GM18520 (cell line): Measurements from ENCODE around the gene COLEC11.
A peak's percentile ranks its signal among the peaks of the same experiment; 100 is the strongest.

Source experiments
- ATAC-seq: cut with Tn5 transposase; IDR thresholded peaks from one replicate; pipeline ENCODE4 v1.9.1; 2021; ENCODE audit not compliant: unreplicated experiment

Gene COLEC11

GRCh38 chr2:3584608-3585260 lies 10.2 kb upstream of the COLEC11 start:
- ATAC-seq: no peak

DNA sequence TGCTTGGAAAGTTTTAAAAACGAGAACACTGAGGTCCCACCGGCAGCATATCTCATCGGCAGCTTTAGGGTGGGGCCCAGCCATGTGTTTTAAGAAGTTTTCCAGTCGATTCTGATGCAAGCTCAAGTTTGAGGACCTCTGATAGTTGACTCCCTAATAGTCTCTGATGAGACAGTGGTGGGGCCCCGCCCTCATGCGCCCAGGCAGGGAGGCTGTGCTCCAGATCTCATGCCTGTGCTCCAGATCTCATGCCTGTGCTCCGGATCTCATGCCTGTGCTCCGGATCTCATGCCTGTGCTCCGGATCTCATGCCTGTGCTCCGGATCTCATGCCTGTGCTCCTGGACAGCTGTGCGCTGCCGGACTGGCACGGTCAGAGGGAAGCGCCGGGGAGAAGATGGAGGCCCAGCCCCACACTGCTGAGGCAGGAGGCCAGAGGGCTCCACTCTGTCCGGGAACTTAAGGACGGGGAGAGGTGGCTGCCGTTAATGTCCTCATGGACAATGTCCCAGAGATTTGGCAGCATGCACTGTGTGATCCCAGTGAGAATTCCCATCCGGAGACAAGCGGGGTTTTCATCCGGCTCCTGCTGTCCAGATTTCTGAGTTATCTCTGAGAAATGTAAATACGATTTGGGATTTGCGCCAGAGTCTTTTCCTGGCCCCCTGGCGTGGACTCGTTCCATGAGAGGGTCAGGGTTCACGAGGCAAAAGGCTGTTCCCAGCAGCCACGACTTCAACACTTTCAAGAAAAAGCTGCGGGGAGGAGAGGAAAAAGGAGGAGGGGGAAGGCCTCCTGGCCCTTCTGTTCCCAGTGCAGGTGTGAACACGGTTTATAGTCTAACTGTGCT lies 9.4 kb upstream of the COLEC11 start:
- no peak for ATAC-seq

DNA sequence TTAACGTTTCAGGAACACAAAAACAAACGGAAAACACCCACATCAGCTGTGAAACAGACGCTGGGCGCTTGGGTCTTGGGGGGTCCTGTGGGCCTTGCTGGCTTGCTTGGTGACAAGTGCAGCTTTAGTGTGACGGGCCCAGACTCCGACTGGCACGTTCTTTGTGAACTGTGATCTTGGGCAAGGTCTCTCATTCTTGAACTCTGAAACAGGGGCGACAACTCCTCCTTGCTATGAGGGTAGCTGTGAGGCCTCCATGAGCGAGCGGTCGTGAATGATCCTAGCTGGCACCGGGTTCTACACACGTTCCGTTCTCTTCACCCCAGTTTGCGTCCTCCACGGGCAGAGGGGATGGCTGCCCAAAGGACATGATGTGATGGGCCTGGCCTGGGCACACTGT lies 8.7 kb upstream of the COLEC11 start:
- no peak for ATAC-seq

GRCh38 chr2:3587021-3587420 lies 7.9 kb upstream of the COLEC11 start:
- ATAC-seq: no peak

GRCh38 chr2:3587432-3587831 lies 7.5 kb upstream of the COLEC11 start:
- ATAC-seq: no peak

- no peak for ATAC-seq
Observed at GRCh38 chr2:3588084-3588483, 6.8 kb upstream of the COLEC11 start.

GRCh38 chr2:3589086-3589485 lies 5.8 kb upstream of the COLEC11 start:
- ATAC-seq: no peak

- no peak for ATAC-seq
Observed at GRCh38 chr2:3595404-3595803, 492 bp downstream of the COLEC11 start.

DNA sequence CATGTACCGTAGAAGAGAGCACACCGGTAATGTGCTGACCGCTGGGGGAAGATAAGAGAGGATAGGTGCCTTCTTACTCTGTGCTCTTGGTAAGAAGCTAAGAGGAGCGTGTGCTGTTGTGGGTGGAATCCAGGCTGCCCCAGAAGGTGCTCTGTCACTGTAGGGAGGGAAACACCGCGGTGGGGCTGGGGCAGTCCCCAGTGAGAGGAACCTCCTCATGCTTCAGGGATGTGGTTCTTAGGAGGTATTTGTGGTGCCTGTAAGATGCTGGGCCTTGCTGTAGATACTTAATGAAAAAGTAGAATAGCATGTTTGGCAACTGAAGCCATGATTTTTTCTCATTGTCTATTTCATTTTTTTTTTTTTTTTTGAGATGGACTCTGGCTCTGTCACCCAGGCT lies 1.1 kb downstream of the COLEC11 start:
- ATAC-seq: peak; percentile 94

DNA sequence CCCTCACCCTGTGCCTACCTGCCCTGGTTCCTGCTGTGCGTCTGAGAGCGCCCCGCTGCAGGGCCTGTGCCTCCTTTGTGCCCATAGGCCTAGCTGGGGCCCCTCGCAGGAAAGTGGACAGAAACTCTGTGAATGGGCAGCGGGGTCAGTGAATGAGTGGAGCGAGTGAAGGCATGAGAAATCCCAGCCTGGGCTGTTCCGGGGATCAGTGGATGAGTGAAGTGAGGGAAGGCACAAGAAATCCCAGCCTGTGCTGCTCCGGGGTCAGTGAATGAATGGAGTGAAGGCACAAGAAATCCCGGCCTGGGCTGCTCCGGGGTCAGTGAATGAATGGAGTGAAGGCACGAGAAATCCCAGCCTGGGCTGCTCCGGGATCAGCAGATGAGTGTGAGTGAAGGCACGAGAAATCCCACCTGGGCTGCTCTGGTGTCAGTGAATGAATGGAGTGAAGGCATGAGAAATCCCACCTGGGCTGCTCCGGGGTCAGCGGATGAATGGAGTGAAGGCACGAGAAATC lies 2.0 kb downstream of the COLEC11 start:
- ATAC-seq: no peak

GRCh38 chr2:3597567-3597966 lies 2.7 kb downstream of the COLEC11 start:
- ATAC-seq: no peak

GRCh38 chr2:3598197-3598910 lies 3.4 kb downstream of the COLEC11 start:
- no peak for ATAC-seq

DNA sequence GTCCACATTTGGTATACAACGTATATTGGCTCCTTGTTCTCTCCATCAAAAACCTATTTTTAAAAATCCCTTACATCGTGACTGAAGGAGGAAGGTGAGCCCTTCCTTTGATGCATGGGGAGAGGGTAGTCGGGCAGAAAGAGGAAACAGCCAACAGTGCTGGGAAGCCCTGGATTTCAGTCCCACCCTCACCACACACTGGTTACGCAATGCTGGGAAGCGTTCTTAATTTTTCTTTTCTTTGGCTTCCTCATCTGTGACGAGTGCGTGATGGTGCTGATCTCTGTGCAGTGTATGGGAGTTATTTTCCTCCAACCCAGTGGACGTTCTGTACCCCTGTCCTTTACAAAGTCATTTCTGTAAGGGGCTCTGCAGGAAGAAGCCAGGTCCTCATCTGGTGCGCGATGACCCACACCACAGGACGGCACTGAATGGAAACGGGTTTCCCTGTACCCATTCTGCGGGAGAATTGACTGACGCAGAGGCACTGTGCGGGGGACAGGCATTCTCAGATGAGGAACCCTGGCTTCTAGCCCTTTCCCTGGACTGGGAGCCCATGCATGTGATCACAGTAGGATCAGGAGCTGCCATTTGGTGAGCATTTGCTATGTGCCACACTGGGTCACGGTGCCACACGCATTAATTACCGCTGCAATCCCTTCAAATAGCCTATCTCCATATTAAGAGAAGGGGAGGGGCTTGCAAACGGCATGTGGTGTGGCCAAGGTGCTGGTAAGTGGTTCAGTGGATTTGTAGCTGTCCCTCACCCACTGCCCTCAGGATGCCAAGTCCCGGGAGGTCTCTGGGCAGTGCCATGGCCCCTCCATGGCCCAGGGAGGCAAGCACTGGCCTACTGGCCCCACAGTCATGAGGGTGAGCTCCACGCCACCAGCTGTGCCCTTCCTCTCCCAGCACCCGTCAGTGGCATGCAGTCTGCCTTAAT lies 4.3 kb downstream of the COLEC11 start:
- ATAC-seq: no peak

- no peak for ATAC-seq
Observed at GRCh38 chr2:3600256-3600855, 5.4 kb downstream of the COLEC11 start.

DNA sequence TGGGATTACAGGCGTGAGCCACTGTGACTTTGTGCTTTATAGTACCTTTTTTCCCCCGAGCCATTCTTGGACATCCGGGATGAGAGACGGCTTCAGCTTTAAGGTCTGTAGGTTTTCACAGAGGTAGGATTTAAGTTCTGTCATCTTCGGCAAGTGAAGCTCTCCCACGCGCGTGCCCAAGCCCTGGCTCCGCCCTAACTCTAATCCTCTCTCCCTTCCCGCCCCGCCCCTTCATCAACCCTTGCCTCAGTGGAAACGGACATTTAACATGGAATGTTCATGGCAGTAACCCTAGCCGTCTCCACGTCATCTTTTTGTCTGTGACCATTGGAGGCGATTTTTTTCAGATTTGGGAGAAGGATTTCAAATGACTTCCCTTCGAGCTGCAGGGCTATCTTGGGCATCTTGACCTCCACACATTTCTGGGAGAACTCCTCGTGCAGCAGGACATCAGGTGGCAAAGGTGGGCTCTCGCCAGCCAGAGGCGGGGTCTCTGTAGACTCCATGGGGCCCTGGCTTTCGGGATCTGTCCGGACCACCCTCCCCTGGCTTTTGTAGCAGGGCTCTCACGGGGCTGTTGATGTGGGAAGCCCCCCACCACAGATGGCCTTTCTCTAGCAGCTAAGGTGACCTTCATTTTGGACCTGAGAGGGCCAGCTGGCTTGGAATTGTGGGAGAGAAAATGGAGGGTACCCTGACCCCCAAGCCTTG lies 6.8 kb downstream of the COLEC11 start:
- no peak for ATAC-seq

DNA sequence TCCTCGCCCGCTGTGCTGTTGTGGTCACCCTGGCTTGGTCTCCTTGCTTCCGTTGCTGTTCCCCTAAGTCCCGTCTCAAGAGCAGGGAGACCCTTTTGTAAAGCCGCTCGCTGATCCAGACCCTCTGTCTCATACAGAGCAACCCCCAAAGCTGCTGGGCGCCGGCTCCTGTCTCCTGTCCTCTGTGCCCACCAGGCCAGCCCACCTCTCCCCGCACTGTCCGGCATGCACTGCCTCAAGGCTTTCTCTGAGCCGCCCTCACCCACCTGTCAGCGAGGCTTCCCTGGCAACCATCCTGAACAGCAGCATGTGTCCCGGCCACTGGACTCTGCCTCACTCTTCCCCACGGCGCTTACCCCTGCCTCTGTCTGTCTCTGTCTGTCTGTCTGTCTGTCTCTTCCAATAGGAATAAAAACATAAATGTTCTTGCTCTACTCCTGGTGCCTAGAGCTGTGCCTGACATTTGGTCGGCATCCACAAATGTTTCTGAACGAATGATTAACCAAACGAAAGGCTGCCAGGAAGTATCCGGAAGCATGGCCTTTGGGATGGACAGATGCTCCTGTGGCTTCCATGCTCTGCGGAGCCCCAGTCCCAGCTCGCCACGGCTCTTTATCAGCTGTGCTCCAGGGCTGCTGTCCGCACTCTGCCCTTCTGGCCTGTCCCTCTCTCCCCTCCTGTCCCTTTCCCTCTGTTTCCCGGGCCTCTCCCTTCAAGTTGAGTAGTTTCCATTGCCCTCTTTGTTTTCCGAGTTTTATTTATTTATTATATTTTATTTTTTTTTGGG lies 7.8 kb downstream of the COLEC11 start:
- ATAC-seq: no peak

- ATAC-seq: no peak
Observed at GRCh38 chr2:3603536-3604206, 8.8 kb downstream of the COLEC11 start.

GRCh38 chr2:3604207-3604877 lies 9.4 kb downstream of the COLEC11 start:
- no peak for ATAC-seq
